Brain pericyte (primary cell): ENCODE data around the gene PCBD2.
"Not testable (repeated sequence)": the region's sequence is repeated elsewhere in the genome, so short reads cannot be mapped to it uniquely, and the experiment has no call there.

Experiments used
- DNase-seq: peaks from one replicate; pipeline ENCODE4 v3.0.0-alpha.2; 2012; ENCODE audit warnings: low read depth, low spot score

PCBD2 gene

DNA sequence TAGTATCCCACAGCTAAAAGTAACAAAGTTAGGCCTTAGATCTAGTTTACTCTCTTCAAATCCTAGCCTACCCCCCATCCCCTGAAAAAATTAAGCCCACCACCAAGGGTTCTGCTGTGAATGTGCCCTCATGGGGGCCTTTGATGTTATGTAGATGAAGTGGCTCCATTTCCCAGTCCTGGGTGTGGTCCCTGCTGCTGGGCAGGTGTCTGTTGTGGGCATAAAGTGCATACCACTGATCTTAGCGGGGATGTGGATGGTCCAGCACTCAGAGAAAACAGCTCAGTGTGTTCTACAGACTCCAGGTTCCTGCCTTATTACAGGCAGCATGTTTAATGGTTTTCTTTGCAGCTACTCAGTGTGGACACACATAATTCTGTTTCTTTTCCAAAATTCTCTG, 1.9 kb downstream of the PCBD2 start:
- no peak for DNase-seq

DNA sequence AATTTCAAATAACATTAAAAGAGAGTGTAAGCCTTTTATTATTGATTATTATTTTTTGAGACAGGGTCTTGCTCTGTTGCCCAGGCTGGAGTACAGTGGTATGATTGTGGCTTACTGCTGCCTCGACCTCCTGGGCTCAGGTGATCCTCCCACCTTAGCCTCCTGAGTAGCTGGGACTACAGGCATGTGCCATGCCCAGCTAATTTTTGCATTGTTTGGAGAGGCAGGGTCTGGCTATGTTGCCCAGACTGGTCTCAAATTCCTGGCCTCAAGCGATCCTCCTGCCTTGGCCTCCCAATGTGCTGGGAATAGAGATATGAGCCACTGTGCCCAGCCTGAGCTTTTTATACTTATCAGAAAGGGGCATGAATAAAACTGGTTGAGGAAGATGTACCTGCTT, 5.8 kb downstream of the PCBD2 start:
- not testable (repeated sequence) for DNase-seq

DNA sequence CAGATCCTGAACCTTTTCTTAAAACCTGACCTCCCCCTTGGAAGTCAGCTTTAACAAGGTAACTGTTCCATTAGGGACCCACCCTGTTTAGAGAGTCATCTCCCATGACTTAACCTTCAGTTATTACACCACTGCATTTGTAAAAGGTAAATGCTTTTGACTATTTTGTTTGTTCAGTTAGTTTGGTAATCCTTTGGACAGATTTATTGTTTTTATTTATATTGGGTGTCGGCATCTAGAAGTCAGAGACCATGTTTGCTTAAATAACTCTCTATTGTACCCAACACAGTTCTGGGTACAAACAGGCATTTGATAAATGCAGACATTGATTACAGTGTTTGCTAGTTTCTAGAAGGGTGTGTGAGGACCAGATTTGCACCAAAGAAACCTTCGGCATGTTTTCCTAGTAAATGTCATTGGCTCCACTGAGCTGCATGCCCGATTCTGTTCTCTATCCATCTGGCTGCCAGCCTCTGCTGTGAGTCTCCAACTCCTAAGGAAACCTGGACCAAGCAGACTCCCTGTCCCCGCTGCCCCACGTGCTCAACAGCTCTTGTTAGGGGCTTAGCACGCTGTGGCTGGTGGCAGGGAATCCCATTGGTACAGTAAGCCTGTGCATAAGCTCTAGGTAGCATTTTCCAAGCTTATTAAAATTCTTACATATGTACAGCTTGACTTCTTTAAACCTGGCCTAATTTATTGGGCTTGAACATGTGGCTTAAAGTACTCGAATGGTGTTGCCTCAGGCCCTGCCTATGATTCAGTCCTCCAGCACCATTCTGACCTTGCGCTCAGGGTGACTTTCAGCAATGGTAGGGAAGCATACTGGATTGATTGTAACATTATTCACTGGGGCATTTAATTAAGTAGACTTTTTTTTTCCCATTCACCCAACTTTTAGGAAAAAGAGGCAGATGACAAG, 6.6 kb downstream of the PCBD2 start:
- no peak for DNase-seq

DNA sequence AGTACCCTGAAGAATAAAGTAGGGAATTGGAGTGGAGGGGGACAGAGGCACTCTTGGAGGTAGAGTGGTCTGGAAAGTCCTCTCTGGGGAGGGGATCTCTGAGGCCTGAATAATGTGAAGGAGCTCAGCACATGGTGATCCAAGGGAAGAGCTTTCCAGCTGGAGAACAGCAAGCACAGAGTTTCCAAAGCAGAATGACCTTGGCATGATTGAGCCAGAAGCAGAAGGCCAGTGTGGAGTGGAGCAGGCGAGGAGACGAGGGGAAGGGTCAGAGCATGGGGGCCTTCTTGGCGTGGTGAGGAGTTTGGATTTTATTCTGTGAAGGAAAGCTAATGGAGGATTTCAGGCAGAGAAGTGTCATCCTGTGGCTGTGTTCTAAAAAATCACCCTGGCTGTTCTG, 8.3 kb downstream of the PCBD2 start:
- DNase-seq = no peak

DNA sequence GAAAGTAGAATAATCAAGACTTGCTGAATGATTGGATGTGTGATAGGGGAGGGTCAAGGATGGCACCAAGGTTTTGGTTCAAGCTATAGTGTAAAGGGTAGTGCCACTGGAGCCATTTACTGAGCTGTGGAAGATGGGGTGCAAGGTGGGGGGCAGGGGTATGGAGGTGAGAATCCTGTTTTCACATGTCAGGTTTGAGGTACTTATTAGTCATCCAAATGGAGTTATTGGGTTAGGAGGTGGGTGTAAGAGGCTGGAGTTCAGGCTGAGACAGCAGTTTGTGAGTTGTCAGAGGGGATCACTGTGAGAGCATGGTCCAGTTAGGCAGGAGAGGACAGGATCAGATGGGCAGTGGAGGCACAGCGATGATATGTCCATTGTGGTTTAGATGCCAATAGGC, 8.9 kb downstream of the PCBD2 start:
- DNase-seq = no peak

DNA sequence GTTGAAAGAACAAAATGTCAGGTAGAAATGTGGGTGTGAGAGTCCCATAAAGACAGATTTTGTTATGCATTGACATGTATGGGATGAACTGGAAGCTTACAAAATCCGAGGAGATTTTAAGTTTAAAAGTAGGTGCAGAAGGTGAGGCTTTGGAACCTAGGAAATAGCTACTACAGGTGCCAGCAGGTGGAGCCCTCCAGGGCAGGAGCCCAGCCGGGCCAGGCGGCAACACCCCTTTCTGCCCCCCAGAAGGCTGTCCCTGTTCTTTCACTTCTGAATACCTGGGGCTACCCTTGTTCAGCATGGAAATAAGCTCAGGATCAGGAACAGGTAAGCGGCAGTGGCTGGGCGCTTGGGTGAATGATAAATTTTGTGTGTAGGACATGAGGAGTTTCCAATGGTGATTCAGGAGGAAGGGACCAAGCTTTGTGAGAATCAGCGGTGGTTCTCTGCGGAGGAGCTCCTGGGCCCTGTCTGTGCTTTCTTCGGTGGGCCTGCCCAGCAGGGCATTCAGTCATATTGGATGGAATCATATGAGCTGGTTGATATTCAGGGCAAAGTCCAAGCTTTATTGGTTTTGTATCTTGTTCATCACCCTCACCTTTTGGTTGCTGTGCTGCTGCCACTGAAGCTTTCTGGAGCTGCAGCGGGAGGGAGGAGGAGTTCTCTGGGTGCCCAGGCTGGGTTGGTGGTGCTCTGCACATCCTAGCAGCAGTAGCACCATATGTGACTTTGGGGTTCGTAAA, 12.3 kb downstream of the PCBD2 start:
- no peak for DNase-seq

DNA sequence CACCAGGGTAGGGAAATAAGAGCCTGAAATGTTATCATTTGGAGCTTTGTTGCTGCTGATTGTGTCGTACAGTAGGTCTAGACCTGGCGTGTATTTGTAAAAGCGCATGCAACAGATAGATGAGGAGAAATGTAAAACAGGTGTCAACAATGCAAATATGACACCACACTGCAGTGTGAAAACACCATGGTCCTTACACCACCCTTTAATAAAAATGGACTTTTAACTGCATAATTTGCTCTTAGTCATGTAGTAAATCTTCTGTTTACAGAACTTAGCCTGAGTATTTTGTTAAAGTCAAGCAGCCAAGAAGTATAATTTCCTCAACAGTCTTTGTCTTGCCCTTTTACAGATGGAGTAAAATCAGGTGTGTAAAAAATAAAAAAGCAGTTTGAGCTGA, 13.9 kb downstream of the PCBD2 start:
- DNase-seq = no peak

DNA sequence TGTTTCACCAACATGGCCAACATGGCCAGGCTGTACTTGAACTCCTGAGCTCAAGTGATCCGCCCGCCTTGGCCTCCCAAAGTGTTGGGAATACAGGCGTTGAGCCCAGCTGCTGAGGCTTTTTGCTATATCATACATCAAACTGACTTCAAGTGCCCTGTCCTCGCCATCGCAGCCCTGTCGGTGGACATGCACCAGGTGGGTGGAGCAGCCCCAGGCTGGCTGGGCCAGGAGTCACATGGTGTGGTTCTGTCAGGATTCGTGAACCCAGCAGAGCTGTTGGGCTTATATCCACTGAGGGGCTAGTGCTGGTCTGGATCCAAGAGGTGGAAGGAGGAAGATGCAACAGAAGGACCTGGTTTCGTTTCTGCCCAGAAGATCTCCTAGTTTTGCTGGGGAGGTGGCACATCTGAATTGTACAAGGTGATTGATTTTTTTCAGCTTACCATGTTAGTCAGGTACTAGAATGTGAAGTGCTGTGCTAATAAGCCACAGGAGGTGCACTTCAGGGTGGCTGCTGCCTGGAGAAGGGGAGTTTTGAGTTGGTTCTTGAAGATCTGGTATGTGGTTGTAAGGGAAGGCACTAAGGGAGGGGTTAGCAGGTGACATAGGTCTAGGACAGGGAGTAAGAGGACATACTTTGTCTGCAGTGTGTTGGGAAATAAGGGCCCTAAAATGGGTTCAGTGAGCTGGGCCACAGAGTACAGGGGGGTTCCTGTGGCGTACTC, 16.1 kb downstream of the PCBD2 start:
- DNase-seq = no peak

DNA sequence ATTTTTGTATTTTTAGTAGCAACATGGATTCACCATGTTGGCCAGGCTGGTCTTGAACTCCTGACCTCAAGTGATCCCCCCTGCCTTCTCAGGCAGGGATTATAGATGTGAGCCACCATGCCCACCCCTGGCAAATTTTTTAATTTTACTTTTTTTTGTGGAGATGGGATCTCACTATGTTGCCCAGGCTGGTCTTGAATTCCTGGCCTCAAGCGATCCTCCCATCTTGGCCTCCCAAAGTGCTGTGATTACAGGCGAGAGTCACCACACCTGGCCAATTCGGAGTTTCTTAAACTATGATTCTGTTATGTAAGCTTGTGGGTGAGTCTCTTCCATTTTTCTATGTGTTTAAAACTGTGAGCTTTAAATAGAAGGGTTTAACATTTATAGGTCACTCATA, 27.6 kb downstream of the PCBD2 start:
- no peak for DNase-seq

DNA sequence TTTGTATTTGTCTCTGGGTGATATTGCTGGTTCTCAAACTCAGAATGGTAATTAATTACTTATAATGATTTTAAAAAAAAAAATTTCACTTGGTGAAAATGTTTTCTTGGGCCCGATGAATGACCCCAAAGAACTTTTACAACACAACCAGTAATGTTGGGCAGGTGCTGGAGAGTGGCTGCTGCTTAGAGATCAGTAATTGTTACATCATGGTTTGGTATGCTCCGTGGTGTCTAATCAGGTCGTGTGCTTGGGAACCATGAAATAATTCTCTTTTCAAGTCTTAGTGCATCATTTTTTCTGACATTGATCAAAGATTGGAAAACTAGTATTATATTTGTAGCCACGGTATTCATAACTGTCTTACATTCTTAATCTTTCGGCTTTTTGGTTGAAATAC, 29.3 kb downstream of the PCBD2 start:
- DNase-seq = no peak

DNA sequence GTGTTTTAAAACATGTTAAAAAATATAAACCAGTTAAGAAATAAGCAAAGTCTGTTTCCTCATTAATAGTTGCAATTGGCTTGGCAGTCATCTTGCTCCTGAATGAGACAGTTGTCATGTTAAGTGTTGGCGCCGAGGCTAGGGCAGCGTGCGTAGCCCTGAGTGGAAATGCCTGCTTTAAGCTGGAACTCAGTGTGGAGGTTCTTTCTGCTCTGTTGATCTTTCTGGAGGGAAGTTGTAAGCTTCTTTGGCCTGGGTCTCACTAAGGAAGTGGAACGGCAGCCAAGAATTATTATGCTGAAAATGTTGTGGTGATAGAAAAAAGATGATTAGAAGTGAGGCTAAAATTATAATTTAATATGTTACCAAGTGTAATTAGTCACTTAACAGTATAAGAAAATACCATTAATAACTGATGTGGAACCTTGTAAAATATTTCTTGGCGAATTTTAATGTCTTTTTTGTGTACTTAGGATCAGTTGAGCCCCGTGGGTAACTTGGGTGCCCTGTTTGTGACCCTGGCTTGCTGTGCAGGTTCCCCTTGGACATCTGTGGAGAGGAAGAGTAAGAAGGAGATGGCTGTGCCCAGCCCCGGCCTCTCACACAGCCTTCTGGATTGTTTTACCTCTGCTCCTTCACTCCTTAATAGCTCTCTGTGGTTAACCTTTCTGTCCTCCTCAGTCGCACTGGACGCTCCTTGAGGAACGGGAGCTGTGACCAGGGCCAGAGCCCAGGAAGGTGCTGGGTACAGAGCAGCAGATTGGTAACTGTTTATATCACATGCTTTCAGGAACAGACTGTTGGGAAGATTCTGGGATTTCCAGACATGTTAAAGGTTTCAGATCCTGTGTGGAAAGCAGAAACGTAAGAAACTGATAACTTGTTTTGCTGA, 31.0 kb downstream of the PCBD2 start:
- no peak for DNase-seq

DNA sequence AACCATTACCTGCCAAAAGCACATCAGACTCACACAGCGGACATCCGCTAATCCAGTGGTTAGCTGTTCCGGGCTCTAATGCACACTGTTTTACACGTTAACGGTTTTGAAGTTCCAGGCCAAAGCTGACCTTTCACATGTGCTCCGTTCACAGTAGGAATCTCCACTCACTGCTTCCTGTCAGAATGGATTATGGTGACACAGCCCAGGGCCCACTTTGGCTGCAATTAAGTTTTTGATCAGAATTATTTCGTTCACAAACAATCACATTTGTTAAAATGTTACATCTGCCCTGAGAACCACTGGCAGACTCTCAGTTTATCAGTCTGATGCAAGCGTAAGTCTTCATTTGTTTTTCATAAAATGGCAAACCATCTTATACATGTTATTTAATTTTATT, 32.6 kb downstream of the PCBD2 start:
- no peak for DNase-seq

DNA sequence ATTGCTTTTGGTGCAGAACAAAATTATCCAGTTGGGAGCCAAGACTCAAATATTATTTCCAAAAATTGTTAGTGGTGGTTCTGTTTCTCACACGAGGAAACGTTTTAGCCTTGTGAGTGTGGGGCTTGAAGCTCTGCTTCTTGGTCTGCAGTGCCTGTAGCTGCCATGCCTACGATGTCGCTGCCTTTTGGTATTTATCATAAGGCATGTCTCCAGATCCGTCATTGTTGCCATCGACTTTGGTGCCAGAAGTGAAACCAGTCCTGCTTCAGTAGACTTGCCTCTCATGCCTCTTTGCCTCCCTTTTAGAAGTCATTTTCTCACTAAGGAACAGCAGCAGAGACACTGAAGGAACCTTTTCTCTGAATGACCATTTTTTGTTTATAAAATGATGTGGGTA, 33.1 kb downstream of the PCBD2 start:
- DNase-seq = no peak

DNA sequence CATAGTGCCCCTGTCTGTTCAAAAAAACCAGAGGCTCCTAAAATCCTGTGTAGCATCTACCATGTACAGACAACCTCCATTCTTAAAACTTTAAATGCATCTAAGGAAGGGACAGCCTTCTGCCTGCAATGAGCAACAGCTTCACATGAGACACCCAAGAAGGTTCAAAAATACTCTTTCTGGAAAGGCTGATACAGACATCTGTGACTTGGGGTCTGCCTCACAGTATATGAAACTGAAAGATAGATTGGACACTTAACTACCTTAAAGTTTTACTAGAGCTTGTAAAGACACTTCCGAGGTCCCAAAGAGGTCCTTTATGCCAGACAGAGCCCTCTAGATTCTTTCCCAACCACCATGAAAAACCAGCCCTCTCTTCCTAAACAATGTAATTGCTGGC, 34.6 kb downstream of the PCBD2 start:
- no peak for DNase-seq

DNA sequence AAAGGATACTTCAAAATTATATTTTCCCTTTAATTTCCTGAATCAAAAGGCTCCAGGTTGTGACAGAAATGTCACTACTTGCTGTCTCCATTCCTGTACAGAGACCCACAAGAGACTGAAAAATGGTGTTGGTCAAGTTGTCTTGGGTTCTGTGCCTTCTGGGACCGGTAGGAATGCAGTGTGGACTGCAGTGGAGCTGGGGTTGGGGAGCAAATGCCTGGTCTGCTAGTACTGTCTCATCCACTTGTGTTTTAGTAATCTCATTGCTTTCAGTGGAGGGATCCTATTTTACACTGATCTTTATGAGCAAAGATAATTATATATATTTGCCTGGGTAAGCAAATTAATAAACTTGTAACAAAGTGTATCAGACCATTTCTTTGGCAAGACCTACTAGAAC, 38.6 kb downstream of the PCBD2 start:
- no peak for DNase-seq

DNA sequence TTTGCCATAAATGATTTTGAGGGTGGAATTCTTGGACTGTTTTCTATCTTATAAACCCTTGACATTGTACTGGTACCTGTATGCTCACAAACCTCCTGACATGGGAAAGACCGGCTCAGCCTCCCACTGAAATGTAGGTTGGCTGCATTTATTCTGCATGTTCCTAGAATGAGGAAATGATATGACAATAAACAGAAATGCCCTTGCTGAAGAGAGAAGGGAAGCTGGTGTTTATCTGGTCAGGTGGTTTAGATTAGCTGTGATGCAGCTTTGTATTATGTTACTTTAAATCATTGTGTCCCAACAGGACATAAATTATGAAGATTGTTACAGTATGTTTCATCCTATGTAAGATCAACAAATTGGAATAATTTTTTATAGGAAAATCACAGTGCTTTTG, 39.7 kb downstream of the PCBD2 start:
- DNase-seq = no peak

DNA sequence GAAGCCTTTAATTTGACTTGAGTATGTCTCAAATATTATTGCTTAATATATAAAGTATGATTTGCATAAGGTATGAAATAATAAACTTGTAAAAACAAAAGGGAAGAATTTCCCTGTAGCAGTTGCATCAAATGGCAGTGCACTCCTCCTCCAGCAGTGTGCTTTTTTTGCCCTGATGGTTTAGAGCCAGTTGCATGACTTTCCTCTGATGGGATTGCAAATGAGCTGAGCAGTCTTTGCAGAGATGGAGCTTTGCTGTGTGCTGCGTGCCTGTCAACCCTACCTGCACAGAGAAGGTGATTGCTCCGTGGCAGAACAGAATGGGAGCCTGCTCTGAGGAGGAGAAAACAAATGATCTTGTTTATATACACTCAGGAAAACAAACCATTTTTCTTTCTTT, 40.1 kb downstream of the PCBD2 start:
- DNase-seq = no peak

DNA sequence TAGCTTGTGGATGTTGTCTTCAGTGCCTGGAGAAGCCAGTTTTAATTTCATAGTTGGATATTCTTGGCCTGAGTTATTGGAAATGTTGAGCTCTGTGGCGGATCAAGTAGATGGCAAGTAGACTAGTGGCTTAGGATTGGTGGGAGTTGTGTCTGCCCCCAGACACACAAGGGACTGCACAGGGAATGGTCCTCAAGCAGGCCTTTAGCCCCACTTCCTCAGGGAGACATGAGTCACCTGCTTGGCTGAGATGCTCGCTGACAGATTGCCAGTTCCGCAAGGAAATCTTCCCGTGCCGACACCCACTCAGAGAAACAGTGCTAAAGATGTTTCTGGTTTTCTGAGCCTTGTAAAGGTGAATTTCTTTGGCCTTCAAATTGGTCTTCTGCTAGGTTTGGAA, 44.0 kb downstream of the PCBD2 start:
- no peak for DNase-seq

DNA sequence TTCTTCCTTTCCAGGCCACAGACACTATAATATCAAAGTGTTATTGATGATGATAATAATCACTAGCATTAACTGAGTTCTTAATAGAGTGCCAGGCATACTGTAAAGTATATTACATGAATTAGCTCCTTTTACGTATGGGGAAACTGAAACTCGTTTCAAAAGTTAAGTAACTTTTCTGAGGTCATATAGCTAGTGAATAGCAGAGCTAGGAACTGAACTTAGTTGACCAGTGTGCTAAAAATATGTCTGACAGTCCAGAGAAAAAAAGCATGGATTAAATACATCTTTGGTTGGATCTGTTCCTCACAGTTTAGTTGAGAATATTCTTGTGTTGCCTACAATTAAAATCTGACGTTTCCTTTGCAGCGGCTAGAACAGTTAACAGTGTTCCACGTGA, 44.4 kb downstream of the PCBD2 start:
- no peak for DNase-seq

DNA sequence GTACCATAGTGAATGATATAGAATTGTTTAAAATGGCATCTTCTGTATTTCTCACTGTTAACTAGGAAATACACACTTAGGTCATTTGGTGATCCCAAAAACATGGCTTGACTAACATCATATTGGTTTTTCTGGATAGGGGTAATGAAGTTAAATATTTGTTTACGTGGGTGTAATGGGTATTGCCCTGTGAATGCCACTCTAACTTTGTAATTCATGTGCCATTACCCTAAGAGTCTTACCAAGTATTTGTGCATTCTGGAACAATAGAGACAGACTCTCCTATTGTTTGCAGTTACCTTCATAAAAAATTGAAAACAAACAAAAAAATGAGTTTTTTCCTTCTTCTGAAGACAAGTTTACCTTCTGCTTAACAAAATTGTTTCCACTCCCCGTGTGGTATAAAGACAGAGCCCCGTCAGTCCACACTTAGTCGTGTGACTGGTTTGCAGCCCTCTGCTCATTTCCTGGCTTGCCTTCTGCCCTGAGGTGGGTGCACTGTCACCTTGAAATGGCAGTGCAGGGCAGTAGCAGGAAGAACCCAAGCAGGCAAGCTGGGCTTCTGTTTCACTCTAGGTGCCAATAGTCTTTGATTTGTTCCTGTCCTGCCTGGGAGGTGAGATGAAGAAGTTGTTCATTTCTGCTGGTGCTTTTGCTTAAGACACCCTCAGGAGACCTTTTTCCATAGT, 53.1 kb downstream of the PCBD2 start:
- DNase-seq = no peak

DNA sequence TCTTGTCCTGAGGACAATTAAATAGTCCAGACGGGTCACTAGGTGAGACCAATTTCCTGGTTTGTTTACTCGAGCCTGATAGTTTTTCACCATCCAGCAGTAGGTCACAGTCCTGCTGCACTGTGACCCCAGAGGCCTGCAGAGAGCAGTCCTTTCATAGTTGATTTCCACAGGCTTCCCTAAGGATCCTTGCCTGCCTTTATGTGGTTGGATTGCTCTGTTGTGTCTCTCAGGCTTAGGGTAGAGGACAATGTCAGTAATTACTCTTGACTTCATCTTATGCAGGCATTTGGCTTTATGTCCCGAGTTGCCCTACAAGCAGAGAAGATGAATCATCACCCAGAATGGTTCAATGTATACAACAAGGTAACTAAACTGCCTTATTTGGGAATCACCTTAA, 53.8 kb downstream of the PCBD2 start:
- no peak for DNase-seq
